ENCODE measurements around the gene ATXN3.

The ATXN3 gene

GRCh38 chr14:92135269-92135668 is 28.9 kb upstream of the ATXN3 start:
- TF ChIP-seq CTCF (IDR thresholded peaks at IDR 0.05; ENCODE audit: insufficient read depth, low read depth, low read length, missing control alignments): peak; percentile 24
- peak; percentile 21 for DNase-seq (ENCODE audit: low read depth)

GRCh38 chr14:92134456-92134855 is 28.1 kb upstream of the ATXN3 start:
- TF ChIP-seq CTCF (IDR thresholded peaks at IDR 0.05; ENCODE audit: insufficient read depth, low read depth, low read length, missing control alignments): no peak
- no peak overlapping the region for H3K4me3 ChIP-seq (ENCODE audit: low read depth, low read length)
- DNase-seq (ENCODE audit: low read depth): no peak

More at GRCh38 chr14:92135269-92135668, 28.9 kb upstream of the ATXN3 start:
- no peak overlapping the region for H3K4me3 ChIP-seq (ENCODE audit: low read depth, low read length)

- TF ChIP-seq CTCF (IDR thresholded peaks at IDR 0.05; ENCODE audit: insufficient read depth, low read depth, low read length, missing control alignments): no peak
- peak overlapping the region; percentile 69 for H3K4me3 ChIP-seq (ENCODE audit: low read depth, low read length)
- DNase-seq (ENCODE audit: low read depth): peak; percentile 37
Measured at GRCh38 chr14:92122761-92123160, 16.4 kb upstream of the ATXN3 start.

- TF ChIP-seq CTCF (IDR thresholded peaks at IDR 0.05; ENCODE audit: insufficient read depth, low read depth, low read length, missing control alignments): no peak
- DNase-seq (ENCODE audit: low read depth): peak; percentile 33
- peak overlapping the region; percentile 69 for H3K4me3 ChIP-seq (ENCODE audit: low read depth, low read length)
Measured at GRCh38 chr14:92122351-92122677, 15.9 kb upstream of the ATXN3 start.

- DNase-seq (ENCODE audit: low read depth): peak; percentile 92
- no peak for TF ChIP-seq CTCF (IDR thresholded peaks at IDR 0.05; ENCODE audit: insufficient read depth, low read depth, low read length, missing control alignments)
Measured at GRCh38 chr14:92121670-92122350, 15.4 kb upstream of the ATXN3 start, which contains the start of the genes CPSF2 and NDUFB1. Gene CPSF2, plus strand, starts transcription at chr14:92121969. Its CDS starts 9,016 bp downstream, at chr14:92130985. Gene NDUFB1, minus strand, starts transcription at chr14:92121706. Its CDS starts 4,069 bp downstream, at chr14:92117637.

GRCh38 chr14:92121207-92121669 is 14.9 kb upstream of the ATXN3 start:
- no peak for TF ChIP-seq CTCF (IDR thresholded peaks at IDR 0.05; ENCODE audit: insufficient read depth, low read depth, low read length, missing control alignments)
- DNase-seq (ENCODE audit: low read depth): peak; percentile 59

More at GRCh38 chr14:92121670-92122350, 15.4 kb upstream of the ATXN3 start, which contains the start of the genes CPSF2 and NDUFB1:
- H3K4me3 ChIP-seq (ENCODE audit: low read depth, low read length): peak within 1 kb of the TSS; percentile 69

More at GRCh38 chr14:92121207-92121669, 14.9 kb upstream of the ATXN3 start:
- H3K4me3 ChIP-seq (ENCODE audit: low read depth, low read length): peak overlapping the region; percentile 69

All from GM12865 (cell line).